NCI-H774 (cell line): ENCODE measurements around the gene TXN2.
A peak's percentile ranks its signal among the peaks of the same experiment; 100 is the strongest.
"Not testable (repeated sequence)": the region's sequence is repeated elsewhere in the genome, so short reads cannot be mapped to it uniquely, and the experiment has no call there.

Experiments used
- DNase-seq: peaks from one replicate; lab custom pipeline; 2025; lab: John Stamatoyannopoulos, UW

Gene TXN2, protein sequence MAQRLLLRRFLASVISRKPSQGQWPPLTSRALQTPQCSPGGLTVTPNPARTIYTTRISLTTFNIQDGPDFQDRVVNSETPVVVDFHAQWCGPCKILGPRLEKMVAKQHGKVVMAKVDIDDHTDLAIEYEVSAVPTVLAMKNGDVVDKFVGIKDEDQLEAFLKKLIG

DNA sequence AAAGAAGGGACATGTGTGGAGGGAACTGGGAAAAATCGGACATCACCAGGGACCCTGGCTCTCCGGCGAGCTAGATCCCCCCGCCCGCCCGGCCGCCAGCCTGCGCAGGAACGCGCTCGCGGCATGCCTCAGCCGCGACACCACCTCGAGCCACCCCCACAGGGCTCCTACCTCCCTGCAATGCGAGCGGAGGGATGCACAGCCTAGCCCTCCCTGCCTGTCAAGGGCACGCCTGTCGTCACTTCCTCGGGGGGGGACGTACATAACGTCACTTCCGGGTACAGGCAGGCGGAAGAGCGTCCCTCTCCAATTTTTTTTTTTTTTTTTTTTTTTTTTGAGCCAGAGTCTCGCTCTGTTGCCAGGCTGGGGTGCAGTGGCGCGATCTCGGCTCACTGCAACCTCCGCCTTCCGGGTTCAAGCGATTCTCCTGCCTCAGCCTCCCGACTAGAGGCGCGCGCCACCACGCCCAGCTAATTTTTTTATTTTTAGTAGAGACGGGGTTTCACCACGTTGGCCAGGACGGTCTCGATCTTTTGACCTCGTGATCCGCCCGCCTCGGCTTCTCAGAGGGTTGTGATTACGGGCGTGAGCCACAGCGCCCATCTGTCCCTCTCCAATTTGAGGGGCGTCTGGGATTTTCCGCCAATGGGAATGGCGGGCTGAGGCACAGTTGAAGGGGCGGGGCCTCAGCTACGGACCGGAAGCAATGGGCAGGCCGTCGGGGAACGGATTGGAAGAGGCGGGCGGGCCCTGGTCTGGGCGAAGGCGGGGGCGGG is at the start of gene TXN2:
TSS of gene TXN2 (minus strand) at position 248 of the 776 bp plus-strand sequence. CDS start 803 bp downstream, outside the sequence.
- DNase-seq, result peak; percentile 79

DNA sequence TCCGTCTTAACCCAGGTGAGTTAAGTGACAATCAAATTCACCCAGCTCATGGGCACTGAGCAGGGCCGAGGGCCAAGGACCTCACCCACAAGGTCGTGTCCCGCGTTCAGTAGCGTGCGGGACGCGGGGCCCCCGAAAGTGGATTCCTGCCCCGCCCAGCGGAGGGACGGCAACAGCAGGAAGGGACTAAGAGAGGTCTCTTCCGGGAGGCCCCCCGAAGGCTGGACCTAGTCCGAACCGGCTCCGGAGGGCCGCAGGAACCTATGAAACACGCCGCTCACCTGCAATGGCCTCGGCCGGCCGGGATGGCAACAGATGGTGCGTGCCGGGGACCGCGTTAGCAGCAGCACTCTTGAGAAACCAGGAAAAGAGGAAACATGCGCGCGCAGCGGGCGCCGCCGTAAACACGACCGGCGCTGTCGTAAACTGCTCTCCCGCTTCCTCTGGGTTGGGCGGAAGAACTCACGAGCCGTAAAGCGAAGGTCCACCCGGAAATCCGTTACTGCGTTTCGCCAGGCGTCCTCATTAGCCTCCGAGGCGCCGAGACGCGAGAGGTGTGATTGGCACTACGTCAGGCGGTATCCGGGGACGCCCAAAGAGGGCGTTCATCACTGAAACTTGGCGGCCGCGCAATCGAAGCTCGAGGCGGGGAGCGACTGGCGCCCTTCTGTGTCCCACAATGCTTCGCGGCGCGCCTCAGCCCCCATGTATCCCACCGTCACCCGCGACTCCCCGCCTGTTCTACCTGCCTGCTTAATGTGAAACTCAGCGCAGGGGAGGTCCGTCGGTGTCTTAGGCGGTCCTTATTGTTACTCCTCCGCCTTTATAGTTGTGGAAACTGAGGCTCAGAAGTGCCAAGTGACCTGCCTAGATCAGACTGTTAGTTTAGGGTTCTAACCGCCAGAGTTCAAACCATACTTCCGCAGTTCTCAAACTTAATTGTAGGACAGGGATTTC is 47.6 kb upstream of the TXN2 start, which contains the start of gene EIF3D:
TSS of gene EIF3D (minus strand) at position 372 of the 957 bp plus-strand sequence. CDS start 3,045 bp downstream, outside the sequence.
- DNase-seq, result peak; percentile 96

DNA sequence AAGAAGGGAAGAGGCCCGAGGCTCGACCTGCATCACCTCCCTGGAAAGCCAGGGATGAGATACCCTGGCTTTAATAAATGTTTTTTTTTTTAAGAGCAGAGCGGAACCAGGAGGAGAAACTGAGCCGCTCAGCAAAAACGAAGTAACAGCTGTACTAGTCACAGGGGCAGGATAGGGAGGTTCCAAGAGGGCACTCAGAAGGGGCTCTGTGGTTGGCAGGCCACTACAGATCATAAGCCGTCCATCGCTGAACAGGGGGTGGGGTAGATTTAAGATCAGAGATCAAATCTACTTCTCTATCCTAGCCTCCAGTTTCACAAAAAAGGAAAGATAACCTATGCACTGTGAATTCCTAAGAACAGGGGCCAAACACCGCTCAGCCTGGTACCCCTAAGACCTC is 46.9 kb upstream of the TXN2 start:
- no peak for DNase-seq

DNA sequence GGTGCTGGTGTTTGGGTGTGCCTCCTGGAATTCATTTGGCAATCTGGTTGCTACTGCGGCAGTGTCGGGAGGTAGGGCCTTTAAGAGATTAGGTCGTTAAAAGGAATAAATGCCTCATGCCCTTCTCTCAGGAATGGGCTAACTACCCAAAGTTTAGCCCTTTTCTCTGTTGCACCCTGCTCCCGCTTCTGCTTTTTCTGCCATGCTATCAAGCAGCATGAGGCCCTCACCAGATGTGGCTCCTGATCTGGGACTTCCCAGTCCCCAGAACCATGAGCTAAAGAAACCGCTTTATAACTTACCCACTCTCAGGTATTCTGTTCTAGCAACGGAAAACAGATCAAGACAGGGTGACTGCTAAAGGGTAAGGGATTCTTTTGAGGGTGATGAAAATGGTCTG is 41.2 kb upstream of the TXN2 start:
- no peak for DNase-seq

DNA sequence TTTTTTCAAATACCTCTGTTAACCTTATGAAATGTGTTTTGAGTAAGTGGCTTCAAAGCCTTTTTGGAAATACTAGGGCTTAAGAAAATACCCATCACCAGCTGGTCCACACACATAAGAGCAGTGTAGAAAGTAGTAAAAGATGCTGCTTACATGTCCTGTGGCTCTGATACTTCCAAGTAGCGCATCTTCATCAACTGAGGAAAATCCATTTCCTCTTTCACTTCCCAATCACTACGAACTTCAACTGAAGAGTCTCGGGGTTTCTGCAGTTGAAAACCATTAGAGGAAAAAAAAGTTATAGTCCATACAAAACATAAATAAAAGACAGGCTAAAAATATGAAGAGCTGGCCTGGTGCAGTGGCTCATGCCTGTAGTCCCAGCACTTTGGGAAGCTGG is 39.0 kb upstream of the TXN2 start:
- no peak for DNase-seq

DNA sequence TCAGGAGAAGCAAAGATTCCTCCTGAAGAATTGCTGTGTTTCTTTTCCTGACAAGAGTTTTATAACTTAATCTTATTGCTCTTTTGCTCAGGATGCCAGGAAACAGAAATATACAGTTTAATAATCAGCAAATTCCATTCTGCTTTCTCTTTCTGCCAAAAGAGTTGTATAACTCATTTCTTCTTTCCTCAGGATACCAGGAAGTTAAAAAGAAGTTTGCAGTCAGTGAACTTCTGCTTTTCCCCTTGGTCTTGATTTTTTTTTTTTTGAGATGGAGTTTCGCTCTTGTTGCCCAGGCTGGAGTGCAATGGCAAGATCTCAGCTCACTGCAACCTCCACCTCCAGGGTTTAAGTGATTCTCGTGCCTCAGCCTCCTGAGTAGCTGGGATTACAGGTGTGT is 38.5 kb upstream of the TXN2 start:
- DNase-seq, result not testable (repeated sequence)

DNA sequence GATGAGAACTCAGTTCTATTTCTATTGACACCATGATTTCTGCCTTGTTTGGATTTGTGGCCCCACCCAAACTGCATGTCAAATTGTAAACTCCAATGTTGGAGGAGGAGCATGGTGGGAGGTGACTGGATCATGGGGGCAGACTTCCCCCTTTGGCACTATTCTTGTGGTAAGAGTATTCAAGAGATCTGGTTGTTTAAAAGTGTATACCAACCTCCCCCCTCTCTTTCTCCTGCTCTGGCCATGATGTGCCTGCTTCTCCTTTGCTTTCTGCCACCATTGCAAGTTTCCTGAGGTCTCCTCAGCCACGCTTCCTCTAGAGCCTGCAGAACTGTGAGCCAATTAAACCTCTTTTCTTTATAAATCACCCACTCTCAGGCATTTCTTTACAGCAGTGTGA is 33.3 kb upstream of the TXN2 start:
- no peak for DNase-seq

DNA sequence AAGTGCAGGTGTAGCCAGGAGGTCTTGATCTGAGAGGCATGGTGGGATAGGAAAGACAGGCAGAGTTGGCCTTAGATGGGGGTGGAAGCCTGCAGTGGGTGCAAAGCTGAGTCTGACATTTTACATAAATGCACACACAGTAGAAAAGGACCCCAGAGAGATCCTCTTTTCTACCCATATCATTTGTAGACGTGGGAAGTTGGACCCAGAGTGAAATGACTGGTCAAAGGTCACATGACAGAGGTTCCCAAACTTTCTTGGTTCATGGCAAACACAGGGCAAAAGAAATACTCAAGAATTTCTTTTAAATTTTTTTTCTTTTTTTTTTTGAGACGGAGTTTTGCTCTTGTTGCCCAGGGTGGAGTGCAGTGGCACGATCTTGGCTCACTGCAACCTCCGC is 31.6 kb upstream of the TXN2 start:
- DNase-seq, result no peak

DNA sequence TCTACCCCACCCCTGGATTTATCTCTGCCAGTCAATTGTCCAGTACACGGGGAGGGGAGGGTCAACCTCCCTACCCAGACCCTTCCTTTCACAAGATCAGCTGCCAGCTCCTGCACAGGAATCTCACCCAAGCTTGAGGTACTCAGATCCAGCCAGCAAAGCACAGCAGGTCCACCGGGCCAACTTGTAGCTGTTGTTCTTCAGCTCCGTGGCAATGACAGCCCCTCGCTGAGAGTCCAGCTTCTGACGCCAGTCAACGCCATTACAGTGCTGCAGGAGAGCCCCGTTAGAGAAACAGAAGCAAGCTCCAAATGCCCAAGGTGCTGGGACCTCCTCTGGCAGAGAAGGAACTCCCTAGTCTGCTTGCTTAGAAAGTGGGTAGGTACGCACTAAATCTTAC is 30.9 kb upstream of the TXN2 start:
- DNase-seq, result no peak

DNA sequence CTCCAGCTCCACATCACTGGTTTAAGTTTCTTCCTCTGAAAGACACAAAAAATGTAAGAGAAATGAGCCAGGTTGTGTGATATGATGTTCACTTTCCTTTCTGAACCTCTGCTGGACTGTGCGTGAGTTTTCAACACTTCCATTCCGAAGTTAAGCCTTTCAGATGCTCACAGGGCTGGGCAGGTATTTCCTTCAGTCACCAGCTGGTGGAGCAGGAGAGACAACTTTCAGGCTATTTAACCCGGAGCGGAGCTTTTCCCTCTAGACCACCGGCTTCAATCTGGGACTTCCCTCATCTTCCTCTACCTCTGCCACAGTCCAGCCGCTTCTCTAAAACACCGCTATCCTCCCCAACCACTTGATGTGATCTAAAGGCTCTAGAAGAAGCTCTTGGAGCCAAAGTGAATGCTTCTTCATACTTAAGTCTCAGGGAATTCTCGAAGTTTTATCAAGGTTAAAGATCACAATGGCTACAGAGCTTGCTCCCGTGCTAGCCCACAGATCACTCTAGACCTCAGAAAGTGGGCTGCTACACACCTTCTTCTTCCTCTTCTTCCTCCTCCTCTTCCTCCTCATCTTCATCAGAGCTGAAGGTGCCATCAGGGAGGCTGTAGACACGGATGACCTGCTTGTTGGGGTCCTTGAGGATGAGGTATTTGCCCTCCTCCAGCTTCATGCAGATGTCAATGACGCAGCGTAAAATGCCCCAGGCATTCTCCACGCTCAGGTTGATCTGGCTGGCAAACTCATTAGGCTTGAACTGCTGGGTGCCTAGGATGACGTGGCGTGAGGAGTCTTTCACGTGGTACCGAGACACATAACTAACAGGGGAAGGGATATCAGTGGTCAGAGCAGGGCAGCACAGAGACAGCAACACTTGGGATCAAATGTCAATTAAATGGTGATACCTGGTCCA is 29.8 kb upstream of the TXN2 start:
- no peak for DNase-seq

DNA sequence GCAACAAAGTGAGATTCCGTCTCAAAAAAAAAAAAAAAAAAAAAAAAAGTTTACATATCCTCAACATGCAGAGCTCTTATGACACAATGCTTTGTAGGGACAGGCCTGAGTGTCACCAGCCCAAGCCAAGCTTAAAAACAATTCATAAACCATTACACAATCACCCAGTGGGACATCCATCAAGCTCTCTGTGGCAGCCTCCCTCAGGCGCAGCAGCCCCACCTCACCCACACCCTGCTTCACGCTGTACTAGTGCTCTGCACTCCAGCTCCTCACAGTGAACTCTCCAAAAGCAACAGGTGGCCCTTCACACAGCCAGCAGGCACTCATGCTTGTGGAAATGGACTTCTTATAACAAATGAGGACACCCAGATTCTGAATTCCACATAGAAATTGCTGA is 28.9 kb upstream of the TXN2 start:
- no peak for DNase-seq

DNA sequence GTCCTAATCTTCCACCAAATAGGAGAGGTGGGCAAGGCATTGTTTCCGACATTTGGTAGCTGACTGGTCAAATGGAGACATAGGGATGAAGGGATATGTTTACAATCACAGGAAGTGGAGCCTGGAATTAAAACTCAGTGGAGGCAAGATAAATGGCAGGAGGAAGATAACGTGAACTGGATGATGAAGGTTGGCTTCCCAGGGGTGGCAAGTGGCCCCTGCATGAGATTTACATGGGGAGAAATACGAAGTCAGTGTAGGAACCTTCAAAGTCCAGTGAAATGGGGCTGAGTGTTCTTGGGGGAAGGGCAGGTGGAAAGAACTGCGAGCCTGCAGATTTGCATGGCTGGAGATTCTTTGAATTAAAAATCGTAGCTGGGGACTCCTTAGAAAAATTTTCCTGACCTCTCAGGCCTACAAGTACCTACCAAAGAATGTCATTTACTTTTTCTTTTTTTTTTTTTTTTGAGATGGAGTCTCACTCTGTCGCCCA is 26.1 kb upstream of the TXN2 start:
- no peak for DNase-seq

DNA sequence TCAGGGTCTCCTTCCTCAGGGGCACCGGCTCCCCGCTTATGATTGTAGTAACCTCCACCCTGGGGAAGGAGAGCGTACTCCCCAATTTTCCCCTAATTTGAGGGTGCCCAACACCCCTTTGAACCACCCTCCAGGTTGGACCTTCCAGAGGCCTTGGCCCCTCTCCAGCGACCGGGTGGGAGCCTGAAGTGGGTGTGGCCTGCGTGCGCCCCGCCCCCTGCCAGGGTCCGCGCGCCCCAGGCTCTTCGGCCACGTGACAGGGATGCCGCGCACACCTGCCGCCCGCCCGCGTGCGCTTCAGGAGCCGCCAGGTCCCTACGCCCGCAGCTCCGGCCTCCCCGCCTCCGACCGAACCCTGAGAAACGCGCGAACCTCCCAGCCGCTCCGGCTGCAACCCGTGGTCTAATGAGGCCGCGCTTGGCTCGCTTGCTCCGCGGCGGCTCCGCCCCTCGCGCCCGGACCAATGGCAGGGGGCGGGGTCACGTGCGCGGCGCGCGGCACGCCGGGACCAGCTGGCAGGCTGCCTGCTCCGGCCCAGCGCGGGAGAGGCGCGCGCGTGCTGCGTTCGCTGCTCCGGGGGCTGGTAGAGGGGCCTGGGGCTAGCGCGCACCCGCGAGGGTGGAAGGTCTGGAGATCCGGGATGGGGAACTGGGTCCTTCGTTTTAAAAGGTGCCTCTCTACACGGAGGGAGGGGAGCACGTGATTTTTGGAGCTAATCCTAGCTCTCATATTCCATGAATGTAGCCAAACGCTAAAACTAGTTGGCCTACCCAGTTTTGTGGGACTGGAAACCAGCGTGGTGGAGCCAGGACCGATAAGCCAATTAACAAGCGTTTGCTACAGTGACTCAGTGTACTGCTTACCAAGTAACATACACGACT is 25.4 kb upstream of the TXN2 start, which contains the start of gene FOXRED2:
TSS of gene FOXRED2 (minus strand) at position 404 of the 881 bp plus-strand sequence. CDS start 618 bp downstream, outside the sequence.
- peak; percentile 70 for DNase-seq

DNA sequence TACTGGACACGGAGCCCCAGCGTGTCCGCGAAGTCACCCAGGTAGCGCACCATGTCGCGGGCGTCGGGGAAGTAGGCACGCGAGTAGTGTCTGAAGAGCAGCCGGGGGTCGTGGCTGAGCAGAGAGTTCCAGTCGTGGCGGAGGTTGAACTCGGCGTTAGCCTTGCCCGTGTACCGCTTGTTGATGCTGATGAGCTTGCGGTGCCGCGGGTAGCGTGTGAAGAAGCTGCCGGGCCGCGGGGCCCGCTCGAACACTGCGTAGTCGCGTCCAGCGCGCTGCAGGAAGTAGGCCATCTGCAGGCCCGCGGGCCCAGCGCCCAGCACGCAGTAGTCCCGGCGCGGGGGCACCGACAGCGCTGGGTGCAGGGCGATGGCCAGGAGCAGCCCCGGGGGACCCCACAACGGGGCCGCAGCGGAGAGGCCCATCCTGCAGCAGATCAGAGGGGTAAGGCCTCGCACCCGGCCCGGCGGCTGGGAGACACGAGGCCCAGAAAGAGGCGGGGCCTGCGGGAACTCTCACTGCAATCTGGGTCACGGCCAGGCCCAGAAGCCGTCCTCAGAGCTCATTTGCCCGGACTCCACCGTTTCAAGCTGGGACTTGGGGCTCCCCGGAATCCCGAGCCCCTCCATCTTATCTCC is 24.7 kb upstream of the TXN2 start:
- no peak for DNase-seq

DNA sequence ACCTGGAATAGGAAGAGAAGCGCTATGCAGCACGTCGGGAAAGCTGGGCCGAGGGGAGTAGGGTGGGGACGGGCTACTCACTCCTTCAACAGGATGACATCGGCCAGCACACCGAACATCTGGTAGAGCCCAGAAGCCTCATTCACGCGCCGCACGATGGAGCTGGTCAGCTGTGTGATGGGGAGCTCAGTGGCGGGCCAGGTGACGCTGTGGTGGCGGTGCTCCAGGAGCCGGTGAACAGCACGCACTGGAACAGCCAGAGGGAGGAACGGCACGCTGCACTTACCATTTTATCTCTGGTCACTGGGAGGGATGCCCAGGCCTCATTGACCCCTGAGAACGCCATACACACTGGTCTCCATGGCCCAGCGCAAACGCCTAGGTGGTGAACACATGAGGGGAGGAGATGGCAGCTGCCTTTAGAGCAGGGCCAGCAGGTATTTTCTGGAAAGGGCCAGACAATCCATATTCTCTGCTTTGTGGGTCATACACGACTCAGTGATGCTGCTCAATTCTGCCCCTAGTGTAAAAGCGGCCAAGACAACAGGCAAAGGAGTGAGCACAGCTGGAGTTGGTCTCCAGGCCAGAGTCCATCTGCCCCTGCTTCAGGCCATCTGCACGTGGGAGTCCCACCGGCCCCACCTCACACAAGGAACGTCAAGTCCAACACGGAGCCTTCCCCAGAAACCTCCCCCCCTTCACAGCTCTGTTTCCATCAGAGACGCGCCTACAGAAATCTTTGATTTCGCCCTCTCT is 16.6 kb upstream of the TXN2 start:
- no peak for DNase-seq

DNA sequence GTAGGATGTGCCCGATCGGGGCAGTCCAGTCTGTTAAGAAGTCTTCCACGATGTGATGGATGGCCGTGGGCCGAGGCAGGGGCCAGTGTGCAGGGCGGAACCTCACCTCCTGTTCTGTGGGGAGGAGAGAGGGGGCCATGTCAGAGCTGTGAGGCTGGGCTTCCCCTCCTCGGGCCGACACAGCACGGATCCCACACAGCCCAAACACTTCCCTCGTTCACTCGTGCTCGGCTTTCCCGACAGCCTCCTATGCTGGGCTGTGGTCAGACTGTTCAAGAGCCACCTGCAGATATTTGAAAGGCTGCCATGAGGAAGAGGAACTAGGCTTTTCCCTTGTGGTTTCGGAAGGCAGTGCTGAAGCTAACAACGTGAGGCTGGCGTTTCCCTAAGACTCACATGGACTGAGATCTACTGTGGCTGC is 12.3 kb upstream of the TXN2 start:
- no peak for DNase-seq

DNA sequence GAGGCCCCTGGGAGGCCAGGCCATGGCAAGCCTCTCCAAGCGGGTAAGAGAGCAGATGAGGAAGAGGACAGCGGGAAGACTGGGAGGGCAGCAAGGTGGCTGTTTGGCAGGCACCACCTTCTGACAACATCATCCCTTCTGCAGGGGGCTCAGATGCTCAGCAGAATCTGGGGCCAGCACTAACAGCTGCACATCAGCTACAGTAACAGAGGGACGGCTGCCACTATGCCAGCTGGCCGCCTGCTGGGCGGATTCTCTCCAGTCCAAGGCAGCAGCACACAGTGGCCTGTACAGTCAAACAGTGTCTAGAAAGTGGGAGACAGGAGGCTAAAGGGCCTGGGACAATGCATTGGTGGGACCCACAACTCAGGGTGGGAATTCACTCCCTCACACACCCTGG is 10.7 kb upstream of the TXN2 start:
- DNase-seq, result no peak

DNA sequence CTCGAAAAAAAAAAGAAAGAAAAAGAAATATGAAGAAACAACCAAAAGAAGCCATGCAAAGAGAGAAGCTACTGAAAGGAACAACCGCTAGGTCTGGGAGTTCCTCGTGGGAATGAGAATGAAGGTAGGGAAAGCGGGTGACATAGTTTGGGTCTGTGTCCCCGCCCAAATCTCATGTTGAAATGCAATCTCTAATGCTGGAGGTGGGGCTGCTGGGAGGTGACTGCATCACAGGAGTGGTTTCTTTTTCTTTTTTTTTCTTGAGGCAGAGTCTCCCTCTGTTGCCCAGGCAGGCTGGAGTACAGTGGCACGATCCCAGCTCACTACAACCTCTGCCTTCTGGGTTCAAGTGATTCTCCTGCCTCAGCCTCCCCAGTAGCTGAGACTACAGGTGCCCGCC is 9.7 kb upstream of the TXN2 start:
- no peak for DNase-seq
